ENCODE measurements around the gene METTL1. TPM values are rescaled to one million over a fixed set of nuclear protein-coding genes. Genes with fewer than 3 reads are reported as not detected.

Gene METTL1
- total RNA-seq, 1 experiment from 2014 or later, result 17.9 TPM

DNA sequence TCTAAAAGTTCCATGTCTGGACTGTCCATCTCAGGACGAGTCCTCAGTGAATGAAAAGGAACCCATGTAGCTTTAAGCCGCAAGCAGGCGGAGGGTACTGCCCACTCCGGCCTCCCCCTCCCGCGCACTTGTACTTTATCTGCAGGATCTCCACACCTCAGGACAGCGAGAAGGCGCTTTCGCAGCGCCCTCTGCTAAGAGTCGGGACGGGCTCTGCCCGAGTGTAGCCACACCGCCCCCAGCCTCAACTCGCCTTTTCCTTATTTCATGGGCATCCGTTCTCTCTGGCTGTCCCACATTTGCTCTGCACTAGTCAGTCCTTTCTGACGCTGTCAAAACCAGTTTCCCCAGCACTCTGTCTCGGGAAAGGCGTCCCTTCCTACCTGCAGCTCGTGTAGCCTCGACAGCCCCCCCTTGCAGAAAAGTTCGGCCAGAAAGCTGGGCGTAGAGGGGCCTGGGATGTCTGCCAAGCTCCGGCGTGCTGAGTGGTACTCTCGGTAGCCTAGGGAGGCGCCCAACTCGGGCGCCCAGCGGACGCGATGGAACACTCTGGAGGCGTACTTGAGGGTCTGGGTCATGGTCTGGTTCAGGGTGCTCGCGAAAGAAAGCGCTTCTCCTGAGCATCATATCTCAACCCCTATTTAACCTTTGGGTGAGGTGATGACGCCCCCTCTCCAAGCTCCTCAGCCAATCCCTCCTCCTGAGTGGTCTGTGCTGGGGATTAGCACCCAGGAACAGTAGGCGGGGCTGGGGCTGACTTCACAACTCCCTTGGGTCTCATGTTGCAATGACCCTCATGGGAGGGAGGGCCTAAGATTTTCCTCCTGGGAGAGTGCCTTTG, 5.2 kb downstream of the METTL1 start, which contains the start of gene CYP27B1:
TSS of gene CYP27B1 (minus strand) at position 615 of the 841 bp plus-strand sequence. CDS start at position 578, 37 bp downstream.
- Histone ChIP-seq H3K79me2 (ENCODE audit: low read depth) (peaks cover 11% of the 10 kb centered on the region; the same call in 1 of the 2 replicates), H2AFZ (no peak within 1 kb of the TSS), H3K9me2 (ENCODE audit: insufficient read depth) (no peaks in the 10 kb centered on the region), H3K9me3 (ENCODE audit: insufficient read depth, low read depth) (no peaks in the 10 kb centered on the region), H3K27me3 (ENCODE audit: insufficient read depth, low read depth) (peaks cover 33% of the 10 kb centered on the region), H3K36me3 (ENCODE audit: low read depth) (no peaks in the 10 kb centered on the region), H3K4me1 (replicated peaks; ENCODE audit: insufficient read depth) (no peaks in the 10 kb centered on the region; the same call in 1 of the 2 replicates), H3K27ac (no peak within 1 kb of the TSS), H3K4me2 (no peak within 1 kb of the TSS; the same call in 1 of the 2 replicates), H3K4me3 (no peak within 1 kb of the TSS), H4K20me1 (ENCODE audit: insufficient read depth) (no peaks in the 10 kb centered on the region; the same call in 1 of the 2 replicates), H3F3A (ENCODE audit: insufficient read depth, low read depth) (peaks cover 4% of the 10 kb centered on the region; the same call in 1 of the 2 replicates)
- CTCF ChIA-PET, result interaction anchor here (0.8 kb wide), 1 partner anchor 130 kb away, joined by 3 read pairs; no protein-coding TSS in a partner anchor
- no TSS peak for BruUV-seq (replicated peaks)
- TF ChIP-seq, protein P1, sequence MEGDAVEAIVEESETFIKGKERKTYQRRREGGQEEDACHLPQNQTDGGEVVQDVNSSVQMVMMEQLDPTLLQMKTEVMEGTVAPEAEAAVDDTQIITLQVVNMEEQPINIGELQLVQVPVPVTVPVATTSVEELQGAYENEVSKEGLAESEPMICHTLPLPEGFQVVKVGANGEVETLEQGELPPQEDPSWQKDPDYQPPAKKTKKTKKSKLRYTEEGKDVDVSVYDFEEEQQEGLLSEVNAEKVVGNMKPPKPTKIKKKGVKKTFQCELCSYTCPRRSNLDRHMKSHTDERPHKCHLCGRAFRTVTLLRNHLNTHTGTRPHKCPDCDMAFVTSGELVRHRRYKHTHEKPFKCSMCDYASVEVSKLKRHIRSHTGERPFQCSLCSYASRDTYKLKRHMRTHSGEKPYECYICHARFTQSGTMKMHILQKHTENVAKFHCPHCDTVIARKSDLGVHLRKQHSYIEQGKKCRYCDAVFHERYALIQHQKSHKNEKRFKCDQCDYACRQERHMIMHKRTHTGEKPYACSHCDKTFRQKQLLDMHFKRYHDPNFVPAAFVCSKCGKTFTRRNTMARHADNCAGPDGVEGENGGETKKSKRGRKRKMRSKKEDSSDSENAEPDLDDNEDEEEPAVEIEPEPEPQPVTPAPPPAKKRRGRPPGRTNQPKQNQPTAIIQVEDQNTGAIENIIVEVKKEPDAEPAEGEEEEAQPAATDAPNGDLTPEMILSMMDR (conservative IDR thresholded peaks at IDR 0.05), result no peak
- TF ChIP-seq EZH2 (IDR thresholded peaks at IDR 0.05; ENCODE audit: low read depth), result no peak
- POLR2A ChIA-PET (ENCODE audit: unreplicated experiment), result interaction anchor here (0.5 to 0.7 kb wide), 2 partner anchors 13 to 48 kb away, joined by 4 to 6 read pairs; no protein-coding TSS in a partner anchor
- no peak for DNase-seq
- intact Hi-C loops (cut with micrococcal nuclease; ENCODE audit: unreplicated experiment), result no loop called here

DNA sequence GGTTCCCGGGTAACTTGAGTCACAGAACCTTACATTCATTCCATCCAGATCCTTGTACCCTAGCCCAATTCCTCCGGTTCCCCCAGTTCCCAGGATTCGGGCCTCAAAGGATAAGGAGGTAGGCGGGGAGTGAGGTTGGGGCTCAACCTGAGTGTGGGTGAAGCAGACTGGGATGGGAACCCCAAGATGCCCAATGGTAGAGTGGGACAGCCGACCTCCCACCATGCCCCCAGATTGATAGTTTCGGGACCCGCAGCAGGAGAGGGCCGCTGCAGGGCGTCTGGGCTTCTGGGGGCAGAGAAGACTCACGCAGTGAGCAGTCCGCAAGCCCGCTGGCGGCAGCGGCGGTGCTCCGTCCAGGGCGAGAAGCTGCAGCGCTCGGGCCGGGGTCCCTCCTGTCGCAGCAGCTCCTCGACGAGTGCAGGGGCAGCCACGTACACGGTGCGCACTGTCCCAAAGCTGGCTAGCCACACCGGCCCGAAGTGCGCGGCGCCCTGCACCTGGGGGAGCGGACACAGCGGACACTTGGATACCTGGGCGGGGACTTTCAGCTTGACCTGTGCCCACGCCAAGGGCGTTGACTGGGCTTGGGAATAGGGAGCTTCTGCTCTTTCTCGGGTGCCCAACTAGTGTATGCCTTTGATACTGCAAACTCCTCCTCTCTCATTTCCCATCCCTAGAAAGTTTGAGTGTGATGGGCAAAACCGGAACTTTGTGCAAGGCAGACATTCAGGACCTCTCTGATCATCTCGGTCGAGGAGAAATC, 6.0 kb downstream of the METTL1 start:
- BruUV-seq (replicated peaks), result no TSS peak
- peak overlapping the region; percentile 51 for H3K4me2 ChIP-seq
- POLR2A ChIA-PET (ENCODE audit: unreplicated experiment), result interaction anchor here (0.5 kb wide), 1 partner anchor 12 kb away, joined by 6 read pairs; no protein-coding TSS in a partner anchor
- no peaks in the 10 kb centered on the region; the same call in 1 of the 2 replicates for H3K4me1 ChIP-seq (replicated peaks; ENCODE audit: insufficient read depth)
- no peak for TF ChIP-seq EZH2 (IDR thresholded peaks at IDR 0.05; ENCODE audit: low read depth)
- TF ChIP-seq, protein P1 (conservative IDR thresholded peaks at IDR 0.05), result no peak
- H3K9me3 ChIP-seq (ENCODE audit: insufficient read depth, low read depth), result no peaks in the 10 kb centered on the region
- no peaks in the 10 kb centered on the region for H3K9me2 ChIP-seq (ENCODE audit: insufficient read depth)
- H3K4me3 ChIP-seq, result no peak overlapping the region
- H3K36me3 ChIP-seq (ENCODE audit: low read depth), result no peaks in the 10 kb centered on the region
- H3K79me2 ChIP-seq (ENCODE audit: low read depth), result peaks cover 6% of the 10 kb centered on the region; the same call in 1 of the 2 replicates
- H3K27ac ChIP-seq, result no peak overlapping the region
- H3K27me3 ChIP-seq (ENCODE audit: insufficient read depth, low read depth), result peaks cover 33% of the 10 kb centered on the region
- peak in 1 of 2 experiments; percentile 25 for DNase-seq
- H4K20me1 ChIP-seq (ENCODE audit: insufficient read depth), result no peaks in the 10 kb centered on the region; the same call in 1 of the 2 replicates
- H3F3A ChIP-seq (ENCODE audit: insufficient read depth, low read depth), result peaks cover 4% of the 10 kb centered on the region; the same call in 1 of the 2 replicates
- no peak overlapping the region for H2AFZ ChIP-seq
- intact Hi-C loops (cut with micrococcal nuclease; ENCODE audit: unreplicated experiment), result no loop called here
- CTCF ChIA-PET, result interaction anchor here (0.8 kb wide), 1 partner anchor 131 kb away, joined by 3 read pairs; no protein-coding TSS in a partner anchor

Measured in PC-9 (cell line).